Spleen (tissue), 7 donors: ENCODE data around the gene IMPA2.

Experiments used
- CTCF ChIP-seq, 11 experiments: fragments of 200-600 bp in 7 of 11; fragments of 450-650 bp in 4 of 11; sonication (generic) in 4 of 11; IDR thresholded peaks in 8 of 11; conservative IDR thresholded peaks in 3 of 11; 1 replicate in 7 of 11; 2 replicates in 4 of 11; pipeline versions ENCODE4 v1.4.0 to v1.8.0; 2016 to 2021; ENCODE audit warnings: antibody characterized with exemption in 11 of 11, inconsistent platforms in 4 of 11, mild to moderate bottlenecking in 1 of 11
- POLR2A ChIP-seq, 3 donors: fragments of 450-650 bp; IDR thresholded peaks; one replicate each; pipeline ENCODE4 v1.5.1; 2017; ENCODE audit warnings: antibody characterized with exemption in 3 of 3, mild to moderate bottlenecking in 1 of 3
- POLR2AphosphoS5 ChIP-seq, 3 donors: sonication (generic); formaldehyde crosslinking; IDR thresholded peaks; one replicate each; pipeline ENCODE4 v1.5.1; 2017; ENCODE audit warnings: antibody characterized with exemption in 3 of 3
- donor health status: DM: no; HTN: no; CAD: no; lungs with moderate emphysema.
- donor health status: DM: no; HTN: no; CAD: no.
- donor health status: DM: no; HTN: no; CAD: no.

- TF ChIP-seq CTCF (IDR thresholded peaks at IDR 0.05 in 8 of 11, conservative IDR thresholded peaks at IDR 0.05 in 3 of 11): no peak
- TF ChIP-seq POLR2AphosphoS5 (IDR thresholded peaks at IDR 0.05): no peak
- TF ChIP-seq POLR2A (IDR thresholded peaks at IDR 0.05): no peak
Observed at GRCh38 chr18:12060182-12060870, 79.0 kb downstream of the IMPA2 start.
